HG03460 (cell line): ENCODE measurements around the gene CUL4A.

Source experiments
- ATAC-seq: cut with Tn5 transposase; IDR thresholded peaks from one replicate; pipeline ENCODE4 v1.9.1; 2021; ENCODE audit not compliant: unreplicated experiment

Gene CUL4A

GRCh38 chr13:113207890-113208420, 1.5 kb upstream of the CUL4A start:
- peak; percentile 12 for ATAC-seq

GRCh38 chr13:113208421-113209335, 735 bp upstream of the CUL4A start, which contains the start of gene PCID2:
PCID2 (minus strand) TSS chr13:113208669; CDS start chr13:113208634, 35 bp downstream.
- peak; percentile 71 for ATAC-seq

- ATAC-seq: peak; percentile 36
These were observed 477 bp downstream of the CUL4A start for GRCh38 chr13:113209759-113210421.

GRCh38 chr13:113210833-113211232, 1.4 kb downstream of the CUL4A start:
- ATAC-seq: no peak

- ATAC-seq: no peak
These were observed 2.4 kb downstream of the CUL4A start for GRCh38 chr13:113211774-113212173.

- no peak for ATAC-seq
These were observed 7.0 kb downstream of the CUL4A start for GRCh38 chr13:113216254-113217048.

- ATAC-seq: no peak
These were observed 9.2 kb downstream of the CUL4A start for GRCh38 chr13:113218586-113218985.

- ATAC-seq: no peak
These were observed 10.0 kb downstream of the CUL4A start for GRCh38 chr13:113219256-113219940.

GRCh38 chr13:113220141-113220598, 10.8 kb downstream of the CUL4A start:
- ATAC-seq: no peak

- ATAC-seq: no peak
These were observed 11.5 kb downstream of the CUL4A start for GRCh38 chr13:113220877-113221276.

GRCh38 chr13:113223070-113223469, 13.7 kb downstream of the CUL4A start:
- no peak for ATAC-seq

- no peak for ATAC-seq
These were observed 15.1 kb downstream of the CUL4A start for GRCh38 chr13:113224486-113224885.

GRCh38 chr13:113225515-113225914, 16.1 kb downstream of the CUL4A start:
- ATAC-seq: no peak

- no peak for ATAC-seq
These were observed 17.5 kb downstream of the CUL4A start for GRCh38 chr13:113226873-113227450.

GRCh38 chr13:113229161-113229560, 19.7 kb downstream of the CUL4A start:
- no peak for ATAC-seq

- ATAC-seq: no peak
These were observed 20.4 kb downstream of the CUL4A start for GRCh38 chr13:113229791-113230190.

- no peak for ATAC-seq
These were observed 22.1 kb downstream of the CUL4A start for GRCh38 chr13:113231306-113232207.

- no peak for ATAC-seq
These were observed 23.0 kb downstream of the CUL4A start for GRCh38 chr13:113232208-113233003.
